DOHH2 (cell line): Measurements from ENCODE around the gene ZMAT3.

ENCODE experiments used
- H3F3A ChIP-seq: fragments of 200-600 bp; sonication (generic), shearing (Covaris generic); 2 replicates; pipeline ENCODE4 v1.6.0; 2016; ENCODE audit warnings: antibody characterized with exemption, mild to moderate bottlenecking; ENCODE audit not compliant: control insufficient read depth, insufficient read depth
- H3K27ac ChIP-seq: fragments of 200-600 bp; sonication (generic); 2 replicates; pipeline ENCODE4 v1.5.1; 2014; ENCODE audit warnings: low read depth, mild to moderate bottlenecking, low read length, moderate library complexity
- H3K27me3 ChIP-seq: fragments of 200-600 bp; sonication (generic); 2 replicates; pipeline ENCODE4 v1.6.1; 2014; ENCODE audit warnings: mild to moderate bottlenecking, low read length, mixed read lengths; ENCODE audit not compliant: control insufficient read depth
- H3K36me3 ChIP-seq: fragments of 200-600 bp; sonication (generic); 2 replicates; pipeline ENCODE4 v1.6.1; 2014; ENCODE audit warnings: mild to moderate bottlenecking, low read length, moderate library complexity, mixed read lengths; ENCODE audit not compliant: control insufficient read depth
- H3K4me1 ChIP-seq: fragments of 200-600 bp; sonication (generic); 2 replicates; pipeline ENCODE4 v1.6.1; 2014; ENCODE audit warnings: mild to moderate bottlenecking, low read length, mixed read lengths; ENCODE audit not compliant: control insufficient read depth
- H3K4me2 ChIP-seq: fragments of 200-600 bp; sonication (generic); 2 replicates; pipeline ENCODE4 v1.6.0; 2014; ENCODE audit warnings: mild to moderate bottlenecking, low read length, moderate library complexity
- H3K4me3 ChIP-seq: fragments of 200-600 bp; sonication (generic); 2 replicates; pipeline ENCODE4 v1.5.1; 2014; ENCODE audit warnings: mild to moderate bottlenecking, low read length, mixed read lengths
- H3K79me2 ChIP-seq: fragments of 200-600 bp; sonication (generic); 2 replicates; pipeline ENCODE4 v1.6.1; 2014; ENCODE audit warnings: mild to moderate bottlenecking, low read length, mixed read lengths; ENCODE audit not compliant: control insufficient read depth
- H3K9me2 ChIP-seq: fragments of 200-600 bp; sonication (generic); replicated peaks from 2 replicates; pipeline ENCODE4 v1.6.1; 2014; ENCODE audit warnings: mild to moderate bottlenecking, low read length, mixed read lengths; ENCODE audit not compliant: control insufficient read depth
- H3K9me3 ChIP-seq: fragments of 200-600 bp; sonication (generic); 2 replicates; pipeline ENCODE4 v1.6.1; 2014; ENCODE audit warnings: antibody characterized with exemption, low read length, mixed read lengths; ENCODE audit not compliant: control insufficient read depth, insufficient read depth
- H4K20me1 ChIP-seq: fragments of 200-600 bp; sonication (generic); 2 replicates; pipeline ENCODE4 v1.6.0; 2014; ENCODE audit warnings: low read depth, mild to moderate bottlenecking, antibody characterized with exemption, low read length, moderate library complexity; ENCODE audit not compliant: control insufficient read depth, insufficient read depth
- EZH2phosphoT487 ChIP-seq: fragments of 200-600 bp; sonication (generic); IDR thresholded peaks from 2 replicates; pipeline ENCODE4 v1.6.1; 2017; ENCODE audit warnings: borderline replicate concordance, mild to moderate bottlenecking, antibody characterized with exemption, low read length, moderate library complexity, mixed read lengths
- TF ChIP-seq, protein P1 (sequence below): fragments of 200-600 bp; sonication (generic); IDR thresholded peaks from one replicate; pipeline ENCODE4 v1.5.1; 2014; ENCODE audit warnings: antibody characterized with exemption, mild to moderate bottlenecking, low read depth, low read length; ENCODE audit not compliant: poor library complexity, severe bottlenecking

The ZMAT3 gene

DNA sequence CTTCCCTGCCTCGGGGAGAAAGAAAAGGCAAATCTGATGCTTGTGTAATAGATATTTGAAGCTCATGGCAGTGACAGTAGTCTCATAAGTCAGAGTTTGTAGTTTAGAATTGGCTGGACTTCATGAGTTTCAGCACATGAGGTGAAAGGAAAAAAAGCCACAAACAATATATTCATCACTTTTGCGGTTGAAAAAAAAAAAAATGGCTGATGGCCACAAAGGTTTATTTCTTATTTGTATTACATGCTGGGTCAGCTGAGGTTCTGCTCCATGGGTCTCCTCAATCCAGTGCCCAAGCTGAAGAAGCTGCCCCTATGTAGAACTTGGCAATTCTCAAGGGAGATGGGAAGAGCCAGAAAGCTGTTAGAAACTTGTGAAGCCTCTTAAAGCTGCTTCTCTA, 2.2 kb upstream of the ZMAT3 start:
- no peaks in the 10 kb centered on the region for H3K9me3 ChIP-seq
- TF ChIP-seq, protein P1, sequence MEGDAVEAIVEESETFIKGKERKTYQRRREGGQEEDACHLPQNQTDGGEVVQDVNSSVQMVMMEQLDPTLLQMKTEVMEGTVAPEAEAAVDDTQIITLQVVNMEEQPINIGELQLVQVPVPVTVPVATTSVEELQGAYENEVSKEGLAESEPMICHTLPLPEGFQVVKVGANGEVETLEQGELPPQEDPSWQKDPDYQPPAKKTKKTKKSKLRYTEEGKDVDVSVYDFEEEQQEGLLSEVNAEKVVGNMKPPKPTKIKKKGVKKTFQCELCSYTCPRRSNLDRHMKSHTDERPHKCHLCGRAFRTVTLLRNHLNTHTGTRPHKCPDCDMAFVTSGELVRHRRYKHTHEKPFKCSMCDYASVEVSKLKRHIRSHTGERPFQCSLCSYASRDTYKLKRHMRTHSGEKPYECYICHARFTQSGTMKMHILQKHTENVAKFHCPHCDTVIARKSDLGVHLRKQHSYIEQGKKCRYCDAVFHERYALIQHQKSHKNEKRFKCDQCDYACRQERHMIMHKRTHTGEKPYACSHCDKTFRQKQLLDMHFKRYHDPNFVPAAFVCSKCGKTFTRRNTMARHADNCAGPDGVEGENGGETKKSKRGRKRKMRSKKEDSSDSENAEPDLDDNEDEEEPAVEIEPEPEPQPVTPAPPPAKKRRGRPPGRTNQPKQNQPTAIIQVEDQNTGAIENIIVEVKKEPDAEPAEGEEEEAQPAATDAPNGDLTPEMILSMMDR, result no peak
- no peak for TF ChIP-seq EZH2phosphoT487
- no peaks in the 10 kb centered on the region for H4K20me1 ChIP-seq
- no peak overlapping the region for H3K4me3 ChIP-seq
- H3K79me2 ChIP-seq, result peaks cover 27% of the 10 kb centered on the region
- peaks cover 4% of the 10 kb centered on the region; the same call in 1 of the 2 replicates for H3K36me3 ChIP-seq
- no peak overlapping the region for H3K27ac ChIP-seq
- H3F3A ChIP-seq, result peaks cover 16% of the 10 kb centered on the region
- H3K27me3 ChIP-seq, result no peaks in the 10 kb centered on the region
- H3K4me1 ChIP-seq, result peaks cover 45% of the 10 kb centered on the region
- no peaks in the 10 kb centered on the region for H3K9me2 ChIP-seq
- peak overlapping the region; percentile 23; the same call in 1 of the 2 replicates for H3K4me2 ChIP-seq

DNA sequence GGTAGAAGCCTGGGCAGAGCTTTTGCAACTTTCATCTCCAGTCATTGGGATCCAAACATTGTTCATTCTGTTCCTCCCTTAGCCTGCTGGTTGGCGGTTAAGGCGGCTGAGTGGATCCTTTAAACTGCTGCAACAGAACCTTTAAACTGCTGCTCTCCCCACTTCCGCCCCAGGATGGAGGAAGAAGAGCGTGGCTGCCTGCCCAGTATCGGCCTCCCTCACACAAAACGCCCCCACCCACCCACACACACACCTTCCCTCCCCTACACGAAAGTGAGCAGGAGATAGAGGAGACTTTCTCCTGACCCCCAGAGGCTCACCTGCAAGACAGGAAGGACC, 460 bp upstream of the ZMAT3 start:
- Histone ChIP-seq H3K4me2 (peak overlapping the region; percentile 96), H3K9me2 (no peaks in the 10 kb centered on the region), H3K9me3 (no peaks in the 10 kb centered on the region), H3K4me1 (peaks cover 49% of the 10 kb centered on the region), H3K27ac (peak overlapping the region; percentile 86), H3K79me2 (peaks cover 44% of the 10 kb centered on the region), H3K4me3 (peak overlapping the region; percentile 99), H3F3A (peaks cover 16% of the 10 kb centered on the region), H3K36me3 (peaks cover 14% of the 10 kb centered on the region), H3K27me3 (no peaks in the 10 kb centered on the region), H4K20me1 (no peaks in the 10 kb centered on the region)
- TF ChIP-seq EZH2phosphoT487, result no peak
- TF ChIP-seq, protein P1, result no peak

DNA sequence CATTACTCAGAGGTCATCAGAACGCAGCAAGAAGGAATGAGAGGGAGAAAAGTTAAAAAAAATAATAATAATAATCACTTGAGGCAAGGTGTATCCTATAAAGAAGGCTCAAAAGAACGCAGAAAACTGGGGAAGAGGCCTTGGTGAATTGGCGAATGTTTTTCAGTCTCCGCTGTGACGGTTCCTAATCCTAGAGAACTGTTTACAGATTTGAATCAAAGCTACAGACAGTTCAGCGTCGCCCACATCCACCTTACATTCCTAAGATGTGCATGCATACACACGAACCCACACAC, 634 bp downstream of the ZMAT3 start:
- H3K27ac ChIP-seq, result peak overlapping the region; percentile 86
- H3K27me3 ChIP-seq, result no peaks in the 10 kb centered on the region
- peak overlapping the region; percentile 96 for H3K4me2 ChIP-seq
- H4K20me1 ChIP-seq, result no peaks in the 10 kb centered on the region
- peak overlapping the region; percentile 99 for H3K4me3 ChIP-seq
- peaks cover 52% of the 10 kb centered on the region for H3K79me2 ChIP-seq
- H3K36me3 ChIP-seq, result peaks cover 25% of the 10 kb centered on the region
- peaks cover 16% of the 10 kb centered on the region for H3F3A ChIP-seq
- TF ChIP-seq EZH2phosphoT487, result no peak
- TF ChIP-seq, protein P1, result no peak
- peaks cover 53% of the 10 kb centered on the region for H3K4me1 ChIP-seq
- H3K9me2 ChIP-seq, result no peaks in the 10 kb centered on the region
- H3K9me3 ChIP-seq, result no peaks in the 10 kb centered on the region
